Kidney (tissue), 14 donors: Measurements from ENCODE around the gene MRGPRD. TPM values are rescaled to one million over a fixed set of nuclear protein-coding genes. Genes with fewer than 3 reads are reported as not detected.

Experiments
- DNase-seq, 5 donors: peaks; one replicate each; pipeline ENCODE4 v3.0.0-alpha.2; 2013 to 2020
- FAIRE-seq: peaks from 2 replicates; lab custom pipeline; 2012; peaks lifted over from hg19 to GRCh38; lab: Jason Lieb, UNC
- H3K27ac ChIP-seq, 2 donors: one replicate each; pipeline ENCODE4 v1.7.0; 2013; ENCODE audit warnings: low read depth in 2 of 2, low read length in 2 of 2, inconsistent platforms in 1 of 2
- H3K27me3 ChIP-seq: one replicate; pipeline ENCODE4 v1.7.1; 2013; ENCODE audit warnings: low read length, inconsistent platforms; ENCODE audit not compliant: control insufficient read depth, insufficient read depth
- H3K36me3 ChIP-seq, 3 donors: one replicate each; pipeline versions ENCODE4 v1.7.0 to v1.7.1; 2013; ENCODE audit warnings: low read length in 3 of 3, control low read depth in 1 of 3, inconsistent platforms in 1 of 3; ENCODE audit not compliant: insufficient read depth in 3 of 3, control insufficient read depth in 2 of 3
- H3K4me1 ChIP-seq, 3 donors: one replicate each; pipeline versions ENCODE4 v1.7.0 to v1.7.1; 2013; ENCODE audit warnings: low read length in 3 of 3, inconsistent platforms in 1 of 3, low read depth in 1 of 3; ENCODE audit not compliant: control insufficient read depth in 2 of 3, insufficient read depth in 2 of 3
- H3K4me3 ChIP-seq, 3 donors: one replicate each; pipeline versions ENCODE4 v1.7.0 to v1.8.1; 2013; ENCODE audit warnings: low read length in 3 of 3, control low read depth in 1 of 3, inconsistent platforms in 1 of 3
- H3K9ac ChIP-seq, 3 donors: one replicate each; pipeline versions ENCODE4 v1.7.0 to v1.7.1; 2013; ENCODE audit warnings: low read length in 3 of 3, control low read depth in 1 of 3, inconsistent platforms in 1 of 3
- H3K9me3 ChIP-seq, 3 donors: one replicate each; pipeline versions ENCODE4 v1.7.0 to v1.7.1; 2013; ENCODE audit warnings: low read length in 3 of 3, control low read depth in 1 of 3, inconsistent platforms in 1 of 3; ENCODE audit not compliant: control insufficient read depth in 2 of 3, insufficient read depth in 1 of 3
- CTCF ChIP-seq: IDR thresholded peaks from 3 replicates; pipeline ENCODE4 v1.5.1; 2012; ENCODE audit warnings: mild to moderate bottlenecking, moderate library complexity, borderline replicate concordance; ENCODE audit not compliant: insufficient read depth; ENCODE audit errors: extremely low read depth
- intact Hi-C: fragments of 100-400 bp; cut with DNase I; formaldehyde crosslinking; loops from one replicate; pipeline ENCODE4 v1.11.1; 2022
- polyA plus RNA-seq: library from polyadenylated mRNA; stranded (reverse); fragments of 350-450 nt; fragmentation: Illumina TruSeq; extraction: RNeasy Lipid Tissue Mini Kit (QIAGEN cat#74804); gene quantifications from one replicate; pipeline ENCODE4 v1.2.3, GENCODE V29; 2014; ENCODE audit warnings: low read depth, low replicate concordance; ENCODE audit not compliant: insufficient read depth
- total RNA-seq: library from RNA; stranded (reverse); fragmentation: NEBNext Ultra II Directional; extraction: Animal tissue kit (Norgen Biotek cat#: 25700); gene quantifications from one replicate; pipeline ENCODE4 v1.2.1, GENCODE V29; 2021
- donor health status: control.
- donor health status: control.
- donor health status: control.
- donor health status: control.
- donor health status: control.
- donor health status: DM: yes; HTN: yes; CAD: no.
- donor health status: Normal renal cell carcinoma (clear cell type).

MRGPRD gene
- total and polyA plus RNA-seq, 2 donors from 2014 or later, result not detected

DNA sequence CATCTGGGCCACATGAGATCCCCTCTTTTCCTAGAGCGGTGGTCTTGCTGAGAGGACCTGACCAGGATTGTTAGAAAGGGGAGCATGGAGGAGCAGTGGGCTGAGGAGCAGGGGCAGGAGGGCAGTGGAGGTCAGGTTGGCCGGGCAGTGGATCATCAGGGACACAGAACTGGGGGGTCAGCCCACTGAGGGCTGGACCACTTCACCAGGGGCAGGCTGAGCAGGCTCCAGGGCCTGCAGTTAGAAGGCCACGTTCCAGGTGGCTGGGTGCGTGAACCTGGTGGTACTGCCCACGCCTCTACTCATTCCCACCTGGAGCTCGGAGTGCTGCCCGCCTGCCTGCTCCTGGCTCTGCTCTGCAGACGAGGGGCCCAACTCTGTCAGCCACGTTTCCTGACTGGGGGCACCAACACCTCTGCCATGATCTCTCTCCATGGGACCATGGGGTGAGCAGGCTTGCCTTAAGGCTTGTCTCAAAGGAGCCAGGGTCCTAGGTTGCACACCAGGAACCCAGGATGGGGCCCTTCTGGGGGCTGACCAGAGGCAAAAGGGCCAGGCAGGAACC is 22.6 kb upstream of the MRGPRD start:
- intact Hi-C loops, result no loop called here
- peak in 2 of 5 donors; percentile 42 to 65 for DNase-seq
- Histone ChIP-seq H3K36me3 (no peaks in the 10 kb centered on the region), H3K27me3 (no peaks in the 10 kb centered on the region), H3K9ac (no peak overlapping the region), H3K27ac (no peak overlapping the region), H3K4me1 (peaks cover 0 to 10% (median 7%) of the 10 kb centered on the region in 3 donors), H3K4me3 (no peak overlapping the region), H3K9me3 (no peaks in the 10 kb centered on the region)
- no peak for TF ChIP-seq CTCF
- no peak for FAIRE-seq

DNA sequence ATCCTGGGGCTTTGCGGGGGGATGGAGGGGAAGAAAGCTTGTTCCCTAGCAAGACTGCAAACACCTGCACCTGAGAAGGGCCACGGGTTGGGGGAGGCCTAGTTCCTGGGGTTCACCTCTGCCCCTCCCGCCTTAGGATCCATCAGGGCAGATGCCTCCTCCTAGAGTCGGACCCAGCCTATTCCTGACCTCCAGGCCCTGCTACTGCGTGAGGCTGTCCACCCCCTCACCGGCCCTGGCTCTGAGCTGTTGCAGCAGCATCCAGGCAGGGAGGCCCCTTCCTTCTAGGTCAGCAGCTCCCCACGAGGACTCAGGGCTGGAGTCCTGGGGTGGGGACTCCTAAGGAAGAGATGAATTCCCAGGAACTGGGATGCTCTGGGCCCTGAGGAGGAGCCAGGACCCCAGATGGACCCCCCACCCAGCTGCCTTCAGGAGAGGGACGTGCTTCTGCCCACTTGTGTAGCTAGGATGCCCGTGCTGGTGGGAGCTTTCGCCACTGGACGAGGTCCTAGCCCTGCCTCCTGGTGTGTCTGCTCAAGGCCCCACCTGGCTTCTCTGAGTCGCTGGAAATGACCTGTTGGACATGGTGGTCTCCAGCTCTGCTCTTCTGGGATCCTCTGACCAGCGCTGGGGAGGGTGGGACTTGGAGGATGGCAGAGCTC is 21.9 kb upstream of the MRGPRD start:
- no peak overlapping the region for H3K4me3 ChIP-seq
- DNase-seq, result peak in 2 of 5 donors; percentile 40 to 68
- no peaks in the 10 kb centered on the region for H3K36me3 ChIP-seq
- peaks cover 0 to 8% (median 2%) of the 10 kb centered on the region in 3 donors for H3K4me1 ChIP-seq
- H3K27me3 ChIP-seq, result no peaks in the 10 kb centered on the region
- no peak for TF ChIP-seq CTCF
- no peak overlapping the region for H3K9ac ChIP-seq
- peak overlapping the region in 1 of 2 donors; percentile 7 for H3K27ac ChIP-seq
- intact Hi-C loops, result no loop called here
- H3K9me3 ChIP-seq, result no peaks in the 10 kb centered on the region
- no peak for FAIRE-seq

DNA sequence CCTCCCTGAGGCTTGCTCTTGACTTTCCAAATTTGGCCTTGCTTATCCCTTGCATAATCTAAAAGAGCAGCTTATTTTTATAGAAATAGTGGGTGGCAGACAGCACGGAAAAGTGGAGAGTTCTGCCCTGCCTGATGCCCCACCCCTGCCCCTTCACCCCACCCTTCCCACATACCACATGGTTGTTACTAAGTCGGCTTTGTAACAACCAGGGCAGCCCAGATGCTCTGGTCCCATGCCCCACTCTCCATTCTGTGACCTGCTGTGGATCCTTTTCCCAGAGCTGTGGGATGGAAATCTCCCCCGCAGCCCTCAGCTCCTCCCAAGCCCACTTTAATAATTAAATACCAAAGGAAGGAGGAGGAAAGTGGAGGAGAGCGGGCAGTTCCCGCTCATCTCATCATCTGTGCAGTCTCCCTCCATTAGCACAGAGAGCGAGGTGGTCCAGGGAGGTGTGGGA is 21.4 kb upstream of the MRGPRD start:
- no peaks in the 10 kb centered on the region for H3K27me3 ChIP-seq
- no peak overlapping the region for H3K9ac ChIP-seq
- no peak overlapping the region for H3K4me3 ChIP-seq
- TF ChIP-seq CTCF, result no peak
- peak overlapping the region in 1 of 2 donors; percentile 9 for H3K27ac ChIP-seq
- intact Hi-C loops, result no loop called here
- FAIRE-seq, result no peak
- H3K4me1 ChIP-seq, result peaks cover 0 to 8% (median 0%) of the 10 kb centered on the region in 3 donors
- H3K36me3 ChIP-seq, result no peaks in the 10 kb centered on the region
- peak in 3 of 5 donors; percentile 25 to 67 (median 44) for DNase-seq
- no peaks in the 10 kb centered on the region for H3K9me3 ChIP-seq
